ENCODE measurements around the gene GAGE10.

Gene GAGE10, protein sequence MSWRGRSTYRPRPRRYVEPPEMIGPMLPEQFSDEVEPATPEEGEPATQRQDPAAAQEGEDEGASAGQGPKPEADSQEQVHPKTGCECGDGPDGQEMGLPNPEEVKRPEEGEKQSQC
- total RNA-seq, result 0 reads per million in 4 experiments

GRCh38 chrX:49303346-49303745 is at the start of gene GAGE10:
GAGE10 (plus strand) TSS chrX:49303646; CDS start chrX:49304860, 1,214 bp downstream.
- no peak for DNase-seq

DNA sequence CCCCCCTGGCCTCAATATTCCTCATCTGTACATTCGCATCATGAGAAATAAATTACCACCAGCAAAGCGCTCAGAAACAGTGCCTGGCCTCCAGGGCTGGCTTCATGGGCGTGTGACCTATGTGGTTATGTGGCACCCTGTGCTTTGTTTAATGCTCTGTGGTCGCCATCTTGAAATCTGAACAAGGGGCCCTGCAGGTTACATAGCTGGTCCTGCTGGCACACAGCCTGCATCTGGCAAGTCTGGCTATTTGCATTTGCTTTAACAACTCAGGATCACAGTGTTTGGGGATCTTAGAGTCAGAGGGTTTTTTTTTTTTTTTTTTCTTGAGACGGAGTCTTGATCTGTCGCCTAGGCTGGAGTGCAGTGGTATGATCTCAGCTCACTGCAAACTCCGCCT is 48.8 kb upstream of the GAGE10 start:
- no peak for DNase-seq

DNA sequence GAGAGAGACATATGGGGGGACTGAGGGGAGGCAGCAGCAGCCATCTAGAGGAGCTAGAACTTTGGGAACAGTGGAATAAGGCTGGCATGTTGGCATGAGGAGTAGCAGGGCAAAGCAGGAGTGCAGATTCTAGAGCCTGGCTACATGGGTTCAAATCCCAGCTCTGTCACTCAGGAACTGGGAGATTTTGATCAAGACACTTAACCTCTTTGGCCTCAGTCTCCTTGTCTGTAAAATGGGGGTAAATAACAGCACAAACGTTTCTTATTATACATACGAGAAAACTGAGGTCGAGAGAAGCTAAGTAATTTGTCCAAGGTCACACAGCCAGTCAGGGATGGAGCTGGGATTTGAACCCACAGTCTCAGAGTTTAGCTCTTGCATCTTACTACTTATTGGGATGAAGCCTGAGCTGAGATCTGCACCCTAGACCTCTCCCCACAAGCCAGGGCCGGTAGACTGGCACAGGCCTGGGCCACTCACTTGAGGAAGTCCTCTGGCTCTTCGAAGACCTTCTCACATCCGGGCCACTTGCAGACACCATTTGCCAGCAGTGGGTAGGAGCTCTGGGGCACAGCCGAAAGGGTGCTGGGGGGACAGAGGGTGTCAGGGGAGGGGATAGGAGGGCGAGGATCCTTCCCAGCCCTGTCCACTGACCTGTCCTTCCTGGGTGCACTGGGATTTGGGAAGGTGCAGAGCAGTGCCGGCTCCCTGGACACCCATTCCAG is 47.0 kb upstream of the GAGE10 start:
- DNase-seq, result no peak

GRCh38 chrX:49257074-49257790 is 46.2 kb upstream of the GAGE10 start:
- no peak for DNase-seq

- no peak for DNase-seq
Measured at GRCh38 chrX:49257846-49258748, 45.3 kb upstream of the GAGE10 start.

DNA sequence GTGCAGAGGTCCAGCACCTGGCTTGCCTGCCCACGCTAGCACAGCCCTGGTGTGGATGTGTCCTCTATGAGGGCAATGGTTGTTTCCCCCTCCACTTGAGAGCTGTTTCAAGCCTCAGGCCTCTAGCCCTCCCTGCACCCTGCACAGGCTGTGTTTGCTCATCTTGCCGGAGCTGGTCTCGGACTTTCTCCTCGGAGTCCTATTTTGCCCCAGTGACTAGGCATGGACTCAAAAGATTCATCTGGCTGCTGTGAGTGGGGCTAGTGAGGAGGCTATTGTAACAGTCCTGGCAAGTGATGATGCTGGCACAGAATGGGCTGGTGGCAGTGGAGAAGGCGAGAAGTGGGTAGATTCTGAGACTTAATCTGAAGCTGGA is 44.7 kb upstream of the GAGE10 start:
- no peak for DNase-seq

DNA sequence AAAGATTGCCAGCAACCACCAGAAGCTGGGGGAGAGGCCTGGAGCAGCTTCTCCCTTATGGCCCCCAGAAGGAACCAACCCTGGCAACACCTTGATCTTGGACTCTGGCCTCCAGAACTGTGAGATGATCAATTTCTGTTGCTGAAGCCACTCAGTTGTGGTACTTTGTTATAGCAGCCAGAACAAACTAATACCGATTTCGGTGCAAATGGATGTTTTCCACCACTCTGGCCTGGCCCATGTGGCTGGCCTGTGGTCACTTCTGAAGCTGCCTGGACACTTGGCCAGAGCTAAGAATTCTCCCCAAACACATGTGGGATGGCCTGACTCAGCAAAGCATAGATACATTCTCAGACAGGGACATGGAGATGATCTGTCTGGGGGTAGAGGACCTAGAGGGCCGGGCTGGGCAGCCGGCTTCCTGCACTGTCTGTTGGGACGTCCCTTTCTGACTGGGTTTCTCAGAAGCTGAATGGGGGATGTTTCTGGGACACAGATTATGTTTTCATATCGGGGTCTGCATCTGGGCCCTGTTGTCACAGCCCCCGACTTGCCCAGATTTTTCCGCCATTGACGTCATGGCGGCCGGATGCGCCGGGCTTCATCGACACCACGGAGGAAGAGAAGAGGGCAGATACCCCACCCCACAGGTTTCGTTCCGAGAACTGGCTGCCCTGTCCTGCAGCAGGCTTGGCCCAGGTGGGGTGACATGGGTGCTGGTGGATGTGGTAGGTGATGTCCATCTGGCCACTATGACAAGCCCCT is 43.0 kb upstream of the GAGE10 start:
- no peak for DNase-seq

GRCh38 chrX:49262603-49263002 is 40.8 kb upstream of the GAGE10 start:
- no peak for DNase-seq

GRCh38 chrX:49263631-49264030 is 39.8 kb upstream of the GAGE10 start:
- no peak for DNase-seq

DNA sequence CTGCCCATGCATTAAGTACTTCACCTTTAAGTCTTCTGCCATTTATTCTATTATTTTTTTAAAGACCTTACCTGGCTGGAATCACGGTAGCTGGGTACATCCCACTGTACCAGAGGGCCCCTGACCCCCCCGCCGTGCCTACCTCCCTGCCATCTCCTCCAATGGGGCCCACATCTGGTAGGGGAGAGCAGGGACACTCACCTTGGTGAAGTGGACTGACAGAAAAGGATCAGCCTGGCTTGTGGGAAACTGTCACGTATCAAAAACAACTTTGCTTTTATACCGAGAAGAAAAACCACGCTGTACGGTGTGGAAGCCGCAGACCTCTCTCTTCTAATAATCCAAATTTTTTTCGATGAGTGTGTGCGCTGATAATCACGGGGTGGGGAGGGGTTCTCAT is 39.0 kb upstream of the GAGE10 start, which contains the start of gene FOXP3:
FOXP3 (minus strand) TSS at position 251 of the 400 bp plus-strand sequence. CDS start 6,205 bp downstream, outside the sequence.
- no peak for DNase-seq

GRCh38 chrX:49266523-49267445 is 36.7 kb upstream of the GAGE10 start:
- DNase-seq, result no peak

- no peak for DNase-seq
Measured at GRCh38 chrX:49268702-49269009, 34.8 kb upstream of the GAGE10 start.

- DNase-seq, result peak; percentile 88
Measured at GRCh38 chrX:49269010-49269766, 34.3 kb upstream of the GAGE10 start.

- no peak for DNase-seq
Measured at GRCh38 chrX:49269767-49270248, 33.6 kb upstream of the GAGE10 start, which contains the start of gene PPP1R3F. PPP1R3F (plus strand) TSS chrX:49269793; CDS start chrX:49269870, 77 bp downstream.

DNA sequence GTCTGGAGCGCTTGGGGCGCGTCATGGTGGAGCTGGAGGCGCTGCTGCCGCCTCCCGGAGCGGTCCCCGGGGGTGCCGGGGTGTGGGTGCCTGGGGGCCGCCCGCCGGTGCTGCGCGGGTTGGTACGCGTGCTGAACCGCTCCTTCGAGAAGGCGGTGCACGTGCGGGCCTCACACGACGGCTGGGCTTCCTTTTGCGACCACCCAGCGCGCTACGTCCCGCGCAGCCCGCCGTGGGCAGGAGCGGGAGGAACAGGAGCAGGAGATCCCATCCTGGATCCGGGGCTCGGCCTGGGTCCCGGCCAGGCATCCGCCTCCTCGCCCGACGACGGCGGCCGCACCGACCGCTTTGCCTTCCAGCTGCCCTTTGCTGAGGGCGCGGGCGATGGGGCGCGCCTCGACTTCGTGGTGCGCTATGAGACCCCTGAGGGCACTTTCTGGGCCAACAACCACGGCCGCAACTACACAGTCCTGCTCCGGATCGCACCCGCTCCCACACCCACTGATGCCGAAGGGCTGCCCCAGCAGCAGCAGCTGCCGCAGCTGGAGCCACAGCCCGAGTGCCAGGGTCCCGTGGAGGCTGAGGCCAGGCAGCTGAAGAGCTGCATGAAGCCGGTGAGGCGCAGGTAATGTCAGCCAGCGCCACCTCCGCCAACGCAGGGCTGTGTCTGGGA is 33.1 kb upstream of the GAGE10 start:
- no peak for DNase-seq

GRCh38 chrX:49271341-49271740 is 32.1 kb upstream of the GAGE10 start:
- no peak for DNase-seq

GRCh38 chrX:49272421-49272820 is 31.0 kb upstream of the GAGE10 start:
- no peak for DNase-seq

DNA sequence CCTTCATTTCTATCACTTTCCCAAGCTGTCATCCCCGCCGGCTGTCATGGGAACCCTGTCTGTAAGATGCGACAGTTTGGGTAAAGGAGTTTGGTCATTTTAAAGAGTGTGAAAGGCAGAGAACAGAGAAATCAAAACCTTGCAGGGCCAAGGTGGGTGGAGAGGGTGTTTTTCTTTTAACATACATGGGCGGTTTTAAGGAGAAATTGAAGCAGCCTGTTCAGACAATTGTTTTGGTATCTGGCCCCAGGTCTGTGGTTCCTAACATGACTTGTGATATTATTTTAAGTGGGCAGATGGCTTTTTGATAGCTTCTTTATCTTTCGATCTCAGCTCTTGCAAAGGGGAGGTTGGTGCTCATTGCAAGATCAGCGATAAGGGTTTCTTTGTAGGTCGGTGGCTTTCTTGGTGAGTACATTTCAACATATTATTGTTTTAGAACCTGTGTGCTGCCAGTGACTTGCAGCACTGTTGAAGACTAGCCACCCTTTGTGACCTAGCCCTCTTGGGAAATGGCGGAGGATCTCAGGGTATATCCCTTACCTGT is 30.2 kb upstream of the GAGE10 start:
- DNase-seq, result no peak

GRCh38 chrX:49276207-49276606 is 27.2 kb upstream of the GAGE10 start:
- DNase-seq, result no peak

All from effector CD8-positive, alpha-beta T cell (primary cell).